Gastroesophageal sphincter (tissue), 3 donors: ENCODE results near the gene WDR93.

Experiments
- EP300 ChIP-seq: sonication (generic); formaldehyde crosslinking; IDR thresholded peaks from one replicate; pipeline ENCODE4 v1.6.1; 2017; ENCODE audit warnings: antibody characterized with exemption, mild to moderate bottlenecking
- POLR2A ChIP-seq, 2 donors: fragments of 450-650 bp; IDR thresholded peaks; one replicate each; pipeline ENCODE4 v1.6.1; 2017; ENCODE audit warnings: antibody characterized with exemption in 2 of 2, mild to moderate bottlenecking in 2 of 2, moderate library complexity in 1 of 2
- POLR2AphosphoS5 ChIP-seq: sonication (generic); formaldehyde crosslinking; IDR thresholded peaks from one replicate; pipeline ENCODE4 v1.6.1; 2017; ENCODE audit warnings: antibody characterized with exemption
- TF ChIP-seq, protein P1 (sequence below), 4 experiments: fragments of 200-600 bp in 2 of 4; fragments of 450-650 bp in 2 of 4; sonication (generic) in 1 of 4; IDR thresholded peaks; one replicate each; pipeline ENCODE4 v1.5.1; 2017 to 2019; ENCODE audit warnings: antibody characterized with exemption in 4 of 4, mild to moderate bottlenecking in 2 of 4, moderate library complexity in 2 of 4

DNA sequence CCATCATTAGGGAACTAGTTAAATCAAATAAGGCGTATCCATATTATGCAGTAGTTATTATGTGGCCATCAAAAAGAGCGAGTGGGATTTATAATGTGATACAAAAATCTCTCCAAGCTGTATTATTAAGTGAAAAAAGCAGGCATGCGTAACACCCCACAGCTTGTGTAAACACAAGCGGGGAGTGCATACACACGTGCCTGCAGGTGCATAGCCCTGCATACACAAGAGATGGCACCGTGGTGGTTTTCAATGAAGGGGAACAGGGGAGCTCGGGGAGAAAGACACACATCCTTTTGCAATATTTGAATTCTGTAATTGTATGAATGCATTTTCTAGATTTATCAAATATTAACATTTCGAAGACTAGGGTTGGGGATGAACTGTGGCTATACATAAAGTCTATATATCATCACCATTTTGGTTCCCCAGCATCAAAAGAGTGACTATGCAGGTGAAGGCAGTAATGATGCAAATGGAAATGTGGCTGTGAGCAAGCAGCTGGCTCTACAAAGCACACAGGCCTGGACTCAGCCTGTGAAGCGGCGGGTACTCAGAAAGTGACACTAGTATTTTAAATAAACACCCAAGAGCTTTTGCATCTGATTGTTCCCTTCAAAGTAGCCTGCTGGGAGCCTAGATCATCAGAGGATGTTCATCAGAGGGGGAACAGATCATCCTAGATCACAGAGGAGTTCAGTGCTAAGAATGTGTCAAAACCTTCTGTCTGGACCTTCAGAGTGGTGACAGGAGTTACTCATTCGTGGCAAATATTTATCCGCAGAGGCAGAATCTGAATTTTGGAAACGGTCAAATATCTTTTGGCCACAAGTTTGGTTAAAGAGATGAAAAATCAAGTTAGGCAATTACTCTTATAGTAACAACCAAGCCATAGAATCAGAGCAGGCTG lies 25.9 kb upstream of the WDR93 start:
- no peak for TF ChIP-seq POLR2AphosphoS5
- TF ChIP-seq, protein P1, sequence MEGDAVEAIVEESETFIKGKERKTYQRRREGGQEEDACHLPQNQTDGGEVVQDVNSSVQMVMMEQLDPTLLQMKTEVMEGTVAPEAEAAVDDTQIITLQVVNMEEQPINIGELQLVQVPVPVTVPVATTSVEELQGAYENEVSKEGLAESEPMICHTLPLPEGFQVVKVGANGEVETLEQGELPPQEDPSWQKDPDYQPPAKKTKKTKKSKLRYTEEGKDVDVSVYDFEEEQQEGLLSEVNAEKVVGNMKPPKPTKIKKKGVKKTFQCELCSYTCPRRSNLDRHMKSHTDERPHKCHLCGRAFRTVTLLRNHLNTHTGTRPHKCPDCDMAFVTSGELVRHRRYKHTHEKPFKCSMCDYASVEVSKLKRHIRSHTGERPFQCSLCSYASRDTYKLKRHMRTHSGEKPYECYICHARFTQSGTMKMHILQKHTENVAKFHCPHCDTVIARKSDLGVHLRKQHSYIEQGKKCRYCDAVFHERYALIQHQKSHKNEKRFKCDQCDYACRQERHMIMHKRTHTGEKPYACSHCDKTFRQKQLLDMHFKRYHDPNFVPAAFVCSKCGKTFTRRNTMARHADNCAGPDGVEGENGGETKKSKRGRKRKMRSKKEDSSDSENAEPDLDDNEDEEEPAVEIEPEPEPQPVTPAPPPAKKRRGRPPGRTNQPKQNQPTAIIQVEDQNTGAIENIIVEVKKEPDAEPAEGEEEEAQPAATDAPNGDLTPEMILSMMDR (IDR thresholded peaks at IDR 0.05) = no peak
- no peak for TF ChIP-seq POLR2A (IDR thresholded peaks at IDR 0.05)
- TF ChIP-seq EP300 = no peak
